IMR-90 (cell line): Measurements from ENCODE around the gene SLC25A52.

Experiments
- BHLHE40 ChIP-seq: fragments of 150-350 bp; IDR thresholded peaks from 2 replicates; pipeline ENCODE4 v1.6.1; 2016; ENCODE audit warnings: mild to moderate bottlenecking, low read depth, low read length
- CEBPB ChIP-seq: IDR thresholded peaks from 2 replicates; pipeline ENCODE4 v1.6.1; 2012; ENCODE audit warnings: low read depth, low read length, improper control_type of control experiment
- CHD1 ChIP-seq: IDR thresholded peaks from 2 replicates; pipeline ENCODE4 v1.6.1; 2012; ENCODE audit warnings: low read depth, low read length, improper control_type of control experiment
- FOS ChIP-seq: fragments of 150-350 bp; IDR thresholded peaks from 2 replicates; pipeline ENCODE4 v1.6.1; 2016; ENCODE audit warnings: low read depth, low read length
- MAFK ChIP-seq: IDR thresholded peaks from 2 replicates; pipeline ENCODE4 v1.6.1; 2012; ENCODE audit warnings: low read depth, low read length, improper control_type of control experiment
- MAZ ChIP-seq: IDR thresholded peaks from 2 replicates; pipeline ENCODE4 v1.6.1; 2012; ENCODE audit warnings: low read depth, mild to moderate bottlenecking, low read length, improper control_type of control experiment, moderate library complexity, borderline replicate concordance
- NFE2L2 ChIP-seq: fragments of 150-350 bp; IDR thresholded peaks from 2 replicates; pipeline ENCODE4 v1.6.1; 2016; ENCODE audit warnings: low read depth, mild to moderate bottlenecking, low read length
- POLR2A ChIP-seq: IDR thresholded peaks from 2 replicates; pipeline ENCODE4 v1.6.1; 2012; ENCODE audit warnings: mild to moderate bottlenecking, low read depth, low read length
- RAD21 ChIP-seq: IDR thresholded peaks from 2 replicates; pipeline ENCODE4 v1.6.1; 2012; ENCODE audit warnings: low read length, improper control_type of control experiment
- RCOR1 ChIP-seq: IDR thresholded peaks from 2 replicates; pipeline ENCODE4 v1.6.1; 2012; ENCODE audit warnings: mild to moderate bottlenecking, low read length, improper control_type of control experiment; ENCODE audit not compliant: insufficient replicate concordance
- RFX5 ChIP-seq: IDR thresholded peaks from 2 replicates; pipeline ENCODE4 v1.8.0; 2012; ENCODE audit warnings: low read depth, mild to moderate bottlenecking, low read length, moderate library complexity
- SMC3 ChIP-seq: fragments of 150-350 bp; IDR thresholded peaks from 2 replicates; pipeline ENCODE4 v1.6.1; 2016; ENCODE audit warnings: low read depth, mild to moderate bottlenecking, antibody characterized with exemption, low read length, moderate library complexity
- TF ChIP-seq, protein P1 (sequence below): conservative IDR thresholded peaks from 2 replicates; pipeline ENCODE4 v1.5.1; 2012; ENCODE audit warnings: mild to moderate bottlenecking, low read depth, low read length, improper control_type of control experiment

DNA sequence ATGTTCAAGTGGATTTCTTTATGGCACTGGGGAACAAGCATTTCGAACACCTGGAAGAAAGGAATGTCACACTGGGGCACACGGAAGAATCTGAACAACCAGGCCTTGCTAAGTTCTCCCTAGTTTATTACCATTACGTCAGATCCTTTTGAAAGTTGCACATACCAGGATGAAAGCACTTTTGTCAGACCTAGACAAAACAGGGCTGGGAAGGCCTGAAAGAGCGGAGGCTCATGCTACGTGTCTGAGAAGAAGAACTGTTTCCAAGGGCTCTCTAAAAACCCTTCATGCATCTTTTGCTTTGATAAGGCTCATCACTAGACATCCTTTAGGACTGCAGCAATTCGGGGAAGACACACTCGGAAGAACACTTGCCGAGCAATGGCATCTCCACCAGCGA lies 15.4 kb upstream of the SLC25A52 start:
- TF ChIP-seq, protein P1, sequence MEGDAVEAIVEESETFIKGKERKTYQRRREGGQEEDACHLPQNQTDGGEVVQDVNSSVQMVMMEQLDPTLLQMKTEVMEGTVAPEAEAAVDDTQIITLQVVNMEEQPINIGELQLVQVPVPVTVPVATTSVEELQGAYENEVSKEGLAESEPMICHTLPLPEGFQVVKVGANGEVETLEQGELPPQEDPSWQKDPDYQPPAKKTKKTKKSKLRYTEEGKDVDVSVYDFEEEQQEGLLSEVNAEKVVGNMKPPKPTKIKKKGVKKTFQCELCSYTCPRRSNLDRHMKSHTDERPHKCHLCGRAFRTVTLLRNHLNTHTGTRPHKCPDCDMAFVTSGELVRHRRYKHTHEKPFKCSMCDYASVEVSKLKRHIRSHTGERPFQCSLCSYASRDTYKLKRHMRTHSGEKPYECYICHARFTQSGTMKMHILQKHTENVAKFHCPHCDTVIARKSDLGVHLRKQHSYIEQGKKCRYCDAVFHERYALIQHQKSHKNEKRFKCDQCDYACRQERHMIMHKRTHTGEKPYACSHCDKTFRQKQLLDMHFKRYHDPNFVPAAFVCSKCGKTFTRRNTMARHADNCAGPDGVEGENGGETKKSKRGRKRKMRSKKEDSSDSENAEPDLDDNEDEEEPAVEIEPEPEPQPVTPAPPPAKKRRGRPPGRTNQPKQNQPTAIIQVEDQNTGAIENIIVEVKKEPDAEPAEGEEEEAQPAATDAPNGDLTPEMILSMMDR, result no peak
- no peak for TF ChIP-seq RCOR1
- TF ChIP-seq FOS, result no peak
- TF ChIP-seq POLR2A, result no peak
- no peak for TF ChIP-seq CHD1
- TF ChIP-seq CEBPB, result no peak
- TF ChIP-seq MAFK, result no peak
- no peak for TF ChIP-seq SMC3
- TF ChIP-seq RAD21, result no peak
- no peak for TF ChIP-seq MAZ
- TF ChIP-seq RFX5, result no peak
- no peak for TF ChIP-seq NFE2L2
- TF ChIP-seq BHLHE40, result no peak
